MM.1S (cell line): ENCODE results near the gene GOT1.

ENCODE experiments used
- DNase-seq: peaks from one replicate; pipeline ENCODE4 v3.0.0-alpha.2; 2015
- H2AFZ ChIP-seq: fragments of 300-600 bp; sonication (generic); 2 replicates; pipeline ENCODE4 v1.6.0; 2016; ENCODE audit warnings: antibody characterized with exemption, low read length
- H3F3A ChIP-seq: fragments of 300-600 bp; sonication (generic); 2 replicates; pipeline ENCODE4 v1.6.1; 2016; ENCODE audit warnings: mild to moderate bottlenecking, antibody characterized with exemption, low read length, moderate library complexity, mixed read lengths; ENCODE audit not compliant: insufficient read depth
- H3K27ac ChIP-seq: fragments of 300-600 bp; sonication (generic); 2 replicates; pipeline ENCODE4 v1.5.1; 2016; ENCODE audit warnings: mild to moderate bottlenecking, low read length
- H3K27me3 ChIP-seq: fragments of 300-600 bp; sonication (generic); replicated peaks from 2 replicates; pipeline ENCODE4 v1.6.0; 2016; ENCODE audit warnings: low read length; ENCODE audit not compliant: insufficient read depth
- H3K36me3 ChIP-seq: fragments of 300-600 bp; sonication (generic); replicated peaks from 2 replicates; pipeline ENCODE4 v1.6.1; 2016; ENCODE audit warnings: mild to moderate bottlenecking, low read length, mixed read lengths; ENCODE audit not compliant: insufficient read depth
- H3K4me1 ChIP-seq: fragments of 300-600 bp; sonication (generic); 2 replicates; pipeline ENCODE4 v1.6.1; 2016; ENCODE audit warnings: low read length, mixed read lengths
- H3K4me2 ChIP-seq: fragments of 300-600 bp; sonication (generic); 2 replicates; pipeline ENCODE4 v1.6.0; 2016; ENCODE audit warnings: low read depth, low read length
- H3K4me3 ChIP-seq: fragments of 300-600 bp; sonication (generic); 2 replicates; pipeline ENCODE4 v1.5.1; 2016; ENCODE audit warnings: low read length, mixed read lengths
- H3K79me2 ChIP-seq: fragments of 300-600 bp; sonication (generic); 2 replicates; pipeline ENCODE4 v1.6.1; 2016; ENCODE audit warnings: mixed run types, low read length, mixed read lengths
- H3K9ac ChIP-seq: fragments of 300-600 bp; sonication (generic); 2 replicates; pipeline ENCODE4 v1.6.1; 2016; ENCODE audit warnings: low read length, mixed read lengths
- H3K9me2 ChIP-seq: fragments of 300-600 bp; sonication (generic); replicated peaks from 2 replicates; pipeline ENCODE4 v1.6.1; 2016; ENCODE audit warnings: mild to moderate bottlenecking, low read length, mixed read lengths; ENCODE audit not compliant: insufficient read depth
- H3K9me3 ChIP-seq: fragments of 300-600 bp; sonication (generic); replicated peaks from 2 replicates; pipeline ENCODE4 v1.6.1; 2016; ENCODE audit warnings: mild to moderate bottlenecking, low read length, mixed read lengths; ENCODE audit not compliant: insufficient read depth
- H4K20me1 ChIP-seq: fragments of 300-600 bp; sonication (generic); 2 replicates; pipeline ENCODE4 v1.6.1; 2016; ENCODE audit warnings: mild to moderate bottlenecking, low read length, moderate library complexity, mixed read lengths; ENCODE audit not compliant: insufficient read depth
- CTCF ChIP-seq: fragments of 300-600 bp; sonication (generic); IDR thresholded peaks from 2 replicates; pipeline ENCODE4 v1.5.1; 2016; ENCODE audit warnings: antibody characterized with exemption, low read length, mixed read lengths
- EZH2 ChIP-seq: fragments of 300-600 bp; sonication (generic); optimal IDR thresholded peaks from 2 replicates; pipeline ENCODE3; 2017; ENCODE audit warnings: low read depth, mild to moderate bottlenecking, antibody characterized with exemption, low read length, mixed read lengths
- EZH2phosphoT487 ChIP-seq: fragments of 300-600 bp; sonication (generic); IDR thresholded peaks from 2 replicates; pipeline ENCODE4 v1.6.1; 2018; ENCODE audit warnings: antibody characterized with exemption, low read length

GOT1 gene

DNA sequence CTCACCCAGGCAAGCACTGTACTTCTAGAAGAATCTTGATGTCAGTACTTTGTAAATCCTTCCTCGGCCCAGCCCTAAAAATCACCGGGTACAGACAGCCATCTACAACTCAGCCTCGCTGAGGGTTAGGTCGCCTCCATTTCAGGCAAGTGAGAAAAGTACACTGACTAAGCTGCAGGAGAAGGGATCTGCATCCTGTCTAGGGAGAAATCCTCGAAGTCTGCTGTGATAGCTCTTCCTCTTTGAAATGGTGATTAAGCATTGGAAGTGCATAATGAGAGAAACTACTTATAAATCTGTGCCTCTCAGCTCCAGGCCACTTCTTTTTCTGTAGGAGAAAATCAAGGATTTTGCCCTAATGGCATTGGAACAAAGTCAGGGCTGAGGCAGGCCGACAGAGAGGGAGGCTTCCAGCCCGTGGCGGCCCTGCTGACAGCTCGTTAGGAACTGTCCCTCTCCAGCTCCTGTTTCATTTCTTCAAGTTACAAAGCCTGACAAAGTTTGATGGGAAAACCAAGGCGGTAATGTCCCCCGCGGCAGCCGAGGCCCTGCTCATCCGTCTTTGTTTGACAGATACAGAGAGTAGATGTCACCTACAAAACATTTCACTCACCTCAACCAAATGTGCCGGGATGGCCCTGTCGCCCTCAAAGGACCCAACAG lies 14.1 kb upstream of the GOT1 start:
- Histone ChIP-seq H3K79me2 (no peaks in the 10 kb centered on the region), H3F3A (no peaks in the 10 kb centered on the region), H3K36me3 (no peaks in the 10 kb centered on the region), H3K27me3 (no peaks in the 10 kb centered on the region), H3K4me2 (no peak overlapping the region), H3K4me3 (no peak overlapping the region), H3K9me2 (no peaks in the 10 kb centered on the region), H2AFZ (no peak overlapping the region), H4K20me1 (0 out of 2 replicates have a peak, but pooled peaks cover 3% of the 10 kb centered on the region), H3K9me3 (no peaks in the 10 kb centered on the region), H3K9ac (no peak overlapping the region), H3K27ac (no peak overlapping the region), H3K4me1 (no peaks in the 10 kb centered on the region)
- no peak for TF ChIP-seq EZH2
- TF ChIP-seq CTCF = no peak
- TF ChIP-seq EZH2phosphoT487 = no peak
- no peak for DNase-seq

GRCh38 chr10:99443500-99443899 lies 13.1 kb upstream of the GOT1 start:
- Histone ChIP-seq H2AFZ (no peak overlapping the region), H3K4me2 (no peak overlapping the region), H3K27me3 (no peaks in the 10 kb centered on the region), H4K20me1 (0 out of 2 replicates have a peak, but pooled peaks cover 3% of the 10 kb centered on the region), H3K4me1 (no peaks in the 10 kb centered on the region), H3K9me3 (no peaks in the 10 kb centered on the region), H3K9me2 (no peaks in the 10 kb centered on the region), H3K9ac (no peak overlapping the region), H3K27ac (no peak overlapping the region), H3K79me2 (no peaks in the 10 kb centered on the region), H3F3A (no peaks in the 10 kb centered on the region), H3K36me3 (no peaks in the 10 kb centered on the region), H3K4me3 (no peak overlapping the region)
- no peak for TF ChIP-seq EZH2phosphoT487
- DNase-seq = no peak

DNA sequence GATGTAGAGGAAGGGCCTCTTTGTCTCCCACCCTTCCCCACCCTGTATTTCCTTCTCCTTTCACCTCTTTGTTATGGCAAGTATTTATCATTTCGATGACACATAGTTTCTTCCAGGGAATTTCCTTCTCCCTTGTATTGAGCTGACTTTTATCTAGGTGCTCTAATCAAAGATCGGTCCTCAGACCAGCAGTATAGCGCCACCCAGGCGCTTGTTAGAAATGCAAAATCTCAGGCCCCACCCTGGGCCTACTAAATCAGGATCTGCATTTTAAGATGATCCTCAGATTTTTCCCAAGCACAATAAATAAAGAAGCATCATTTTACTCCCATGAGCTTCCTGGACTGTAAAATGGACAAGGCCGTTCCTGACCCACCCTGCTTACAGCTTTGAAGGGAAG lies 12.0 kb upstream of the GOT1 start:
- Histone ChIP-seq H3K4me1 (no peaks in the 10 kb centered on the region), H3K79me2 (no peaks in the 10 kb centered on the region), H3K4me2 (no peak overlapping the region), H3F3A (no peaks in the 10 kb centered on the region), H3K27me3 (no peaks in the 10 kb centered on the region), H3K36me3 (no peaks in the 10 kb centered on the region), H2AFZ (no peak overlapping the region), H3K27ac (no peak overlapping the region), H3K9me2 (no peaks in the 10 kb centered on the region), H3K4me3 (no peak overlapping the region), H3K9ac (no peak overlapping the region), H4K20me1 (0 out of 2 replicates have a peak, but pooled peaks cover 3% of the 10 kb centered on the region), H3K9me3 (no peaks in the 10 kb centered on the region)
- DNase-seq = no peak
- no peak for TF ChIP-seq EZH2
- no peak for TF ChIP-seq EZH2phosphoT487
- TF ChIP-seq CTCF = no peak

DNA sequence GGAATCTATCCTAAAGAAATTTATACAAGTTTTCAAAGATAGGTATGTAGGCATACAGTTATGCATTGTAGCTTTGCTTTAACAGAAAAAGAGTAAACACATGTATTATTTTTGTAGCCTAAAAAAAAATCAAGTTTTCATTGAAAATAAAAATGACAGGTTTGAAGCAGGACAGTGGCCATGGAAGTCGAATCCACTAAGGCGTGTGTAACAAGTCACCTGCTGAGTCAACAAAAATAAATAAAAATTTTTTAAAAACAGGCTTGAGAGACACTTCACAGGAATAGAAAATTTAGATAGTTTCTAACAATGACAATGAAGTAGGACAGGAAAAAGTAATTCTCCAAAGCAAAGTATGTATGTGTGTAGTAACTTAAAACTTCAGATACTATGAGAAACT lies 8.5 kb upstream of the GOT1 start:
- Histone ChIP-seq H3F3A (no peaks in the 10 kb centered on the region), H3K4me2 (no peak overlapping the region), H3K27ac (no peak overlapping the region), H3K79me2 (0 out of 2 replicates have a peak, but pooled peaks cover 14% of the 10 kb centered on the region), H3K9me3 (no peaks in the 10 kb centered on the region), H3K27me3 (no peaks in the 10 kb centered on the region), H2AFZ (no peak overlapping the region), H3K9me2 (no peaks in the 10 kb centered on the region), H4K20me1 (peaks cover 8% of the 10 kb centered on the region; the same call in 1 of the 2 replicates), H3K4me3 (no peak overlapping the region), H3K9ac (no peak overlapping the region), H3K4me1 (no peaks in the 10 kb centered on the region), H3K36me3 (no peaks in the 10 kb centered on the region)
- DNase-seq = no peak
- TF ChIP-seq CTCF = no peak
- TF ChIP-seq EZH2 = no peak
- no peak for TF ChIP-seq EZH2phosphoT487
